GM12873 (cell line): ENCODE measurements around the gene SFMBT1.

ENCODE experiments used
- CTCF ChIP-seq: IDR thresholded peaks from 2 replicates; pipeline ENCODE4 v1.5.1; 2012; ENCODE audit warnings: low read depth, mild to moderate bottlenecking, moderate library complexity, low read length, control low read depth; ENCODE audit not compliant: insufficient read depth; ENCODE audit errors: missing control alignments

SFMBT1 gene

DNA sequence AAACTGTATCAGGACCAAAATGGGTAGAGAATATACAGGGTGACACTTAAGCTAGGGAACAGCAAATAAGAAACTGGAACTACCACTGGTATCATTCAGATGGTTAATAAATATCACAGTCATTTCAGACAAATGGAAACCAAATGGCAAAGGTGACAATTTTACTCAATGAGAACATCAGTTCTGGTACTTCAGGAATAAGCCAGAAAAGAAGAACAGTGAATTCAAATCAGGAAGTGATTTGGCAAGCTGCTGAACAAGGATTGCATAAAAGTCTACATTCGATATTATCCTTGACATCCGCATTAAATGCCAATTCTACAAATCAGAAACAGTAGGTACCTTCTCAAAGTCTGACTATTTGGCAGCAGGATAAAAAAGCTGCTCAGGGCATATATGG is 125.0 kb downstream of the SFMBT1 start:
- no peak for TF ChIP-seq CTCF

GRCh38 chr3:52917044-52917443 is 128.8 kb downstream of the SFMBT1 start:
- no peak for TF ChIP-seq CTCF

DNA sequence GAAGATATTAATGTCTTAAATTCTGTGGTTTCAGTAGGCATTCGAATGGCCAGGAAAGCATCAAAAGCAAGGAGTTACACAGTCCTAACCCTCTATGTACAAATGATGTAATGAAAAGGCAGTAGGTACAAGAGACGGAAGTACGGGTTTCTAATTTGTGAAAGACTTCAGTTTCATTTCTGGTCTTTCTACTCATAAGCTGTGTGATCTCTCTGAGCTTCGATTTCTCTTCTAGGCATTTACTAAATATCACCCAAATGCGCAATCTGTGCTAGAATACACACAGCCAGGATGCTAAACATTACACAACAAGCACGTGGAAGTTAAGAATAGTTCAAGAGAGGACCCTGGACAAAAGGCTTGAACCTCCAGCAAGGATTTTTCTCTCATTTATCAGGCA is 130.6 kb downstream of the SFMBT1 start:
- no peak for TF ChIP-seq CTCF

- no peak for TF ChIP-seq CTCF
Measured at GRCh38 chr3:52912885-52913731, 132.8 kb downstream of the SFMBT1 start.

DNA sequence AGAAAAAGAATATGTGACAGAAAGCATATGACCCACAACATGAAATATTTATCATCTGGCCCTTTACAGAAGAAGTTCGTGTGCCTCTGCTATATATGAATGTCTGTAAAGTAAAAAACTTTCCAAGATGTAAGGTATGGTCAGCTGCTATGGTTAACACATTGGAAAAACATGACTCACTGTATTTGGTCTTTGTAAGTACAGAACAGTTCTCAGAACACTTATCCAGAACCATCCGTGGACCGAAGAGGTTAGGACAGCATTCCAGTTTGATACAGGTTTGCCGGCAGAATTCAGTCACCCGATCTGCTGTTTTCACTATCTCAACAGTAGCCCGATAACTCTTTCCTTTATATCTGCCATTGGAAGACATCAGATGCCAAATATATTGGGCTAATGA is 135.1 kb downstream of the SFMBT1 start:
- TF ChIP-seq CTCF = no peak

- TF ChIP-seq CTCF = no peak
Measured at GRCh38 chr3:52907497-52907896, 138.4 kb downstream of the SFMBT1 start.

DNA sequence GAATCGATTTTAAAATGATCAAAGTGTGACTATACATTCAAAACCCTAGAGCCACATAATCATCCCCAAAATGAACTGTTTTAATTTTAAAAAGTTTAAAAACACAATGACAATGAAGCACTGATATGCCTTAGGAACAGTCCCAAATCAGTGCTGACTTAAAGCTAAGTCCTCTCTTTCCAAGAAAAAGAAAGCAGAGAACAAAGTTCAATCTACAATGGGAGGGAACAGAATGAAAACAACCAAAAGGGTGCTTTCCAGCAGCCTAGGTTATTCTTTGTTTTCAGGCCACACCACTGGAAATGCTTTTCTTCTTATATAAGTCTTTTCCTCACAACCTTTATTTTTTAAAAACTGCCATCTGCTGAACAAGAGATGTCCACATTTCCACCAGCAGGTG is 141.3 kb downstream of the SFMBT1 start:
- no peak for TF ChIP-seq CTCF

- no peak for TF ChIP-seq CTCF
Measured at GRCh38 chr3:52904000-52904399, 141.9 kb downstream of the SFMBT1 start.
